ENCODE results near the gene MLEC. TPM values are rescaled to one million over a fixed set of nuclear protein-coding genes. Genes with fewer than 3 reads are reported as not detected.

Gene MLEC
- total RNA-seq, 1 donor from 2014 or later: 129 TPM

DNA sequence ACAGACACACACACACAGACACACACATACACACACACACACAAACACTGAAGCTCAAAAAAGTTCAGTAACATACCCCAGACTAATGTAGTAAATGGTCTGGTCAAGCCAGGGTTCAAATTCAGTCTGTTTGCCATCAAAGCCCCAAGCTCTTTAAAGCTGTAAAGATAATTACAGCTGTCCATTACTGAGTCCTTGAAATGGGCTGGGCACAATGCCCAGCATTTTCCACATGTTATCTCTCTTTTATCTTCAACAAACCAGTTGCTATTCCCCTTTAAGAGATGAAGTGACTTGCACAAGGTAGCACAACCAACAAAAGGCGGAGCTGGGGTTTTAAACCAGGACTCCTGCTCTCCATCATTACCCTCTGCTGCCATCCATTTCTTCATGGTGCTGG lies 15.7 kb downstream of the MLEC start:
- H3K27me3 Mint-ChIP-seq (ENCODE audit: unreplicated experiment): no peaks in the 10 kb centered on the region

DNA sequence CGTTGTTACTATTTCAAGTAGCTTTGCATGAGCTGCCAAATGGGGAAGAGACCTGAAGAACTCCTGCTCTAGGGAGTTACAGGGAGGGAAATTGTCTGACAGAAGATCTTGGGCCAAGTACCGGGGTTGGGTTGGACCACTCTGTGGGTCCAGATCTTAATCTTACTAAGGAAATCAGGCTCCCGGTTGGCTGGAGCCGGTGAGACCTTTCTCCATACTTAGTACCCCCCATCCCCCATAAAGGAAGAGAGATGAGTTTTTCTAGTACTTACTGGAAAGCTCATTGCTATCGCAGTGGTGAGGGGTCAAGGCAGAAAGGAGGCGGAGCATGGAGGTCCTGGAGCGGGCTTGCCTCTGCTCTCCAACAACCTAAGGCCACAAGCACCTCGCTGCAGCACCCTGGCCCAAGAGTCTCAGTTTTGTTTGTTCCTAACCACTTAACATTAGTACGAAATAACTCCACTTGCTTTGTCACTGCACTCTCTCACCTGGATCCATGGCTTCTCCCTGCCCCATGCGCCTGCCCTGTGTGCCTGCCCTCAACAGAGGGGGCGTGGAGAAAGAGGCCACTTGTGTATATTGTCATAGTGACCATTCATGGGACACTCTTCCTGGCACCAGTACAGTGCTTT lies 16.5 kb downstream of the MLEC start:
- Mint-ChIP-seq H3K9me3 (ENCODE audit: unreplicated experiment) (no peaks in the 10 kb centered on the region), H3K4me1 (ENCODE audit: unreplicated experiment) (no peaks in the 10 kb centered on the region), H3K27ac (ENCODE audit: unreplicated experiment) (no peak overlapping the region), H3K4me3 (ENCODE audit: unreplicated experiment) (no peak overlapping the region), H3K36me3 (ENCODE audit: unreplicated experiment) (peaks cover 19% of the 10 kb centered on the region), H3K27me3 (ENCODE audit: unreplicated experiment) (no peaks in the 10 kb centered on the region)
- no peak for DNase-seq (ENCODE audit: extremely low spot score, unreplicated experiment)
- TF ChIP-seq, protein P1, sequence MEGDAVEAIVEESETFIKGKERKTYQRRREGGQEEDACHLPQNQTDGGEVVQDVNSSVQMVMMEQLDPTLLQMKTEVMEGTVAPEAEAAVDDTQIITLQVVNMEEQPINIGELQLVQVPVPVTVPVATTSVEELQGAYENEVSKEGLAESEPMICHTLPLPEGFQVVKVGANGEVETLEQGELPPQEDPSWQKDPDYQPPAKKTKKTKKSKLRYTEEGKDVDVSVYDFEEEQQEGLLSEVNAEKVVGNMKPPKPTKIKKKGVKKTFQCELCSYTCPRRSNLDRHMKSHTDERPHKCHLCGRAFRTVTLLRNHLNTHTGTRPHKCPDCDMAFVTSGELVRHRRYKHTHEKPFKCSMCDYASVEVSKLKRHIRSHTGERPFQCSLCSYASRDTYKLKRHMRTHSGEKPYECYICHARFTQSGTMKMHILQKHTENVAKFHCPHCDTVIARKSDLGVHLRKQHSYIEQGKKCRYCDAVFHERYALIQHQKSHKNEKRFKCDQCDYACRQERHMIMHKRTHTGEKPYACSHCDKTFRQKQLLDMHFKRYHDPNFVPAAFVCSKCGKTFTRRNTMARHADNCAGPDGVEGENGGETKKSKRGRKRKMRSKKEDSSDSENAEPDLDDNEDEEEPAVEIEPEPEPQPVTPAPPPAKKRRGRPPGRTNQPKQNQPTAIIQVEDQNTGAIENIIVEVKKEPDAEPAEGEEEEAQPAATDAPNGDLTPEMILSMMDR (IDR thresholded peaks at IDR 0.05): no peak

More for the DNA sequence above, 15.7 kb downstream of the MLEC start:
- TF ChIP-seq, protein P1 (IDR thresholded peaks at IDR 0.05): no peak
- Mint-ChIP-seq H3K36me3 (ENCODE audit: unreplicated experiment) (peaks cover 19% of the 10 kb centered on the region), H3K9me3 (ENCODE audit: unreplicated experiment) (no peaks in the 10 kb centered on the region), H3K4me3 (ENCODE audit: unreplicated experiment) (no peak overlapping the region), H3K4me1 (ENCODE audit: unreplicated experiment) (no peaks in the 10 kb centered on the region), H3K27ac (ENCODE audit: unreplicated experiment) (no peak overlapping the region)
- DNase-seq (ENCODE audit: extremely low spot score, unreplicated experiment): no peak

DNA sequence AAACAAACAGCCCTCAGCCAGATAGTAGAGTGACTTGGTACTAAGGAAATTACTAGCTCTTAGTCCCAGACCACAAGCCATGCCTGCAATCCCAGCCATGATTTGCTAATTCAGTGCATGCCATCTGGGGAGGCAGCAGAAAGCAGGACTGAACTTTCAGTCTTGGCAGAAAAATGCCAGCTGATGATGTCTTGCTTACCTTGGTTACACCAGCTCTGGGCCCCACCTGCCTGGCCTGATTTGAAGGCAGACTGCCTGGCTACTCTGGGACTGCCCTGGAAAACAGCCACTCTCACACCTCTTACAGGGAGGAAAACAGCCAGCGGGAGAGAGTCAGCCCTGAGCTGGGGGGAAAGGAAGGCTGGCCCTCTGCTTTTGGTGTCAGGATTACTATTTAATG lies 18.7 kb downstream of the MLEC start:
- Mint-ChIP-seq H3K27me3 (ENCODE audit: unreplicated experiment) (no peaks in the 10 kb centered on the region), H3K27ac (ENCODE audit: unreplicated experiment) (no peak overlapping the region), H3K4me3 (ENCODE audit: unreplicated experiment) (no peak overlapping the region), H3K9me3 (ENCODE audit: unreplicated experiment) (no peaks in the 10 kb centered on the region), H3K4me1 (ENCODE audit: unreplicated experiment) (peaks cover 6% of the 10 kb centered on the region), H3K36me3 (ENCODE audit: unreplicated experiment) (peaks cover 6% of the 10 kb centered on the region)
- no peak for DNase-seq (ENCODE audit: extremely low spot score, unreplicated experiment)
- TF ChIP-seq, protein P1 (IDR thresholded peaks at IDR 0.05): no peak

DNA sequence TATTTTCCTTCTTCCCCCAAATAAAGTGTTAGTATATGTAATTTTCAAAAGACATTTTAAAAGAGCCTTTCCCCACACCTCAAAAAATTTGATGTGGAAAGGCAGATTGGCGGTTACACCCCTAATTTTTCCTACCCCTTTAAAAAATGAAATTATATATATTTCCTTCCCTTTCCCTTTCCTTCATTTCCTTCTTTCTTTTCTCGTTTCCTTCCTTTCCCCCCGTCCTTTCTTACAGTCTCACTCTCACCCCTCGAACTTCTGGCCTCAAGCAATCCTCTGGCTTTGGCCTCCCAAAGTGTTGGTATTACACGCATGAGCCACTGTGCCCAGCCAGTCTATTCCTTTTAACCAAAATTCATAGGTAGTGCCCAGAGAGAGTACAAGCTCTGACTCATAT lies 19.1 kb downstream of the MLEC start:
- Mint-ChIP-seq H3K9me3 (ENCODE audit: unreplicated experiment) (no peaks in the 10 kb centered on the region), H3K4me1 (ENCODE audit: unreplicated experiment) (peaks cover 7% of the 10 kb centered on the region), H3K36me3 (ENCODE audit: unreplicated experiment) (peaks cover 2% of the 10 kb centered on the region), H3K27ac (ENCODE audit: unreplicated experiment) (no peak overlapping the region), H3K27me3 (ENCODE audit: unreplicated experiment) (no peaks in the 10 kb centered on the region), H3K4me3 (ENCODE audit: unreplicated experiment) (no peak overlapping the region)
- DNase-seq (ENCODE audit: extremely low spot score, unreplicated experiment): no peak
- TF ChIP-seq, protein P1 (IDR thresholded peaks at IDR 0.05): no peak

DNA sequence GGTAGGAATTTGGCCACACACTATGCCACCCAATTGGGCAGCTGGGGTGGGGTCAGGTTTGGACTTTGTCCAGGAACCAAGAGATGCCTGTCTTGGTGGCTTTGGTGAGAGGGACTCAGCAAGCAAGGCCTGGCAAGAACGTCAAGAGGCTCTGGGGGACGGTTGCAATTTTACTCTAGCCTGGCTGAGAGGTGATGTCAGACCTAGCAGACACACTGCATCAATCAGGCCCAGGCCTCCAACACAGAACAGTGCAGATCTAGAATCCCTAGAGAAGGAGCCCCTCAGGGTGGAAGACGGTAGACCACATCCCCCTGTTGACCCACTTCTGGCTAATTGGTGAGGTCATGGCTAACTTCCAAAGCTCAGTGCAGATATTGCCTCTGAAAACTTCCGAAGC lies 21.7 kb downstream of the MLEC start:
- Mint-ChIP-seq H3K9me3 (ENCODE audit: unreplicated experiment) (no peaks in the 10 kb centered on the region), H3K4me3 (ENCODE audit: unreplicated experiment) (no peak overlapping the region), H3K27me3 (ENCODE audit: unreplicated experiment) (no peaks in the 10 kb centered on the region), H3K27ac (ENCODE audit: unreplicated experiment) (no peak overlapping the region), H3K4me1 (ENCODE audit: unreplicated experiment) (peaks cover 25% of the 10 kb centered on the region), H3K36me3 (ENCODE audit: unreplicated experiment) (peaks cover 3% of the 10 kb centered on the region)
- TF ChIP-seq, protein P1 (IDR thresholded peaks at IDR 0.05): no peak
- DNase-seq (ENCODE audit: extremely low spot score, unreplicated experiment): no peak
